Spleen (tissue), 11 donors: Measurements from ENCODE around the gene BZW1. TPM values are rescaled to one million over a fixed set of nuclear protein-coding genes. Genes with fewer than 3 reads are reported as not detected.

Experiments used
- DNase-seq: peaks from one replicate; pipeline ENCODE4 v3.0.0-alpha.2; 2020
- H3K27ac ChIP-seq, 8 donors: fragments of 200-600 bp; sonication (generic) in 7 of 8; 1 replicate in 4 of 8; 2 replicates in 4 of 8; pipeline versions ENCODE4 v1.5.0 to v1.8.0; 2016 to 2021; ENCODE audit warnings: inconsistent platforms in 4 of 8, mild to moderate bottlenecking in 4 of 8, moderate library complexity in 1 of 8
- H3K27me3 ChIP-seq, 7 donors: fragments of 200-600 bp; sonication (generic) in 6 of 7; replicated peaks in 1 of 7; 1 replicate in 4 of 7; 2 replicates in 3 of 7; pipeline versions ENCODE4 v1.5.0 to v1.8.0; 2016 to 2021; ENCODE audit warnings: inconsistent platforms in 3 of 7, mild to moderate bottlenecking in 1 of 7
- H3K36me3 ChIP-seq, 6 donors: fragments of 200-600 bp; sonication (generic) in 5 of 6; 1 replicate in 4 of 6; 2 replicates in 2 of 6; pipeline versions ENCODE4 v1.5.0 to v1.8.0; 2016 to 2021; ENCODE audit warnings: inconsistent platforms in 2 of 6
- H3K4me1 ChIP-seq, 6 donors: fragments of 200-600 bp; sonication (generic) in 5 of 6; 1 replicate in 3 of 6; 2 replicates in 3 of 6; pipeline versions ENCODE4 v1.5.0 to v1.8.0; 2016 to 2021; ENCODE audit warnings: inconsistent platforms in 3 of 6
- H3K4me3 ChIP-seq, 8 donors: fragments of 200-600 bp; sonication (generic) in 7 of 8; 1 replicate in 4 of 8; 2 replicates in 4 of 8; pipeline versions ENCODE4 v1.5.0 to v1.8.0; 2016 to 2021; ENCODE audit warnings: inconsistent platforms in 4 of 8, mild to moderate bottlenecking in 4 of 8, moderate library complexity in 2 of 8
- H3K9me3 ChIP-seq, 8 donors: fragments of 200-600 bp; sonication (generic) in 7 of 8; 1 replicate in 4 of 8; 2 replicates in 4 of 8; pipeline versions ENCODE4 v1.5.0 to v1.8.0; 2016 to 2021; ENCODE audit warnings: inconsistent platforms in 4 of 8
- POLR2A ChIP-seq, 3 donors: fragments of 450-650 bp; IDR thresholded peaks; one replicate each; pipeline ENCODE4 v1.5.1; 2017; ENCODE audit warnings: antibody characterized with exemption in 3 of 3, mild to moderate bottlenecking in 1 of 3
- POLR2AphosphoS5 ChIP-seq, 3 donors: sonication (generic); formaldehyde crosslinking; IDR thresholded peaks; one replicate each; pipeline ENCODE4 v1.5.1; 2017; ENCODE audit warnings: antibody characterized with exemption in 3 of 3
- WGBS, 5 donors: extraction: QIAGEN DNeasy Blood & Tissue Kit in 3 of 5; methylation state at CpG; one replicate each; pipeline versions ENCODE4 v1.1.5 to v1.1.7; 2013 to 2018; 5-methylcytosine and 5-hydroxymethylcytosine counted together
- intact Hi-C: fragments of 100-400 bp; cut with DNase I; formaldehyde crosslinking; loops from one replicate; pipeline ENCODE4 v1.15.0; 2023; ENCODE audit warnings: low total_unique reads
- polyA plus RNA-seq, 3 donors: library from polyadenylated mRNA; stranded (reverse); fragments of 200-250 nt; gene quantifications; one replicate each; pipeline ENCODE4 v1.2.1, GENCODE V29; 2013
- total RNA-seq, 7 donors: library from RNA; depleted of rRNA in 3 of 7; stranded (reverse); fragments of >200 nt in 3 of 7; fragmentation: NEBNext Ultra II Directional in 4 of 7; extraction: Animal tissue kit (Norgen Biotek cat#: 25700) in 4 of 7; gene quantifications; one replicate each; pipeline versions ENCODE4 v1.1.0 to v1.2.1, GENCODE V29; 2016 to 2021
- TF ChIP-seq, protein P1 (sequence below), 11 experiments: fragments of 200-600 bp in 7 of 11; fragments of 450-650 bp in 4 of 11; sonication (generic) in 4 of 11; IDR thresholded peaks in 8 of 11; conservative IDR thresholded peaks in 3 of 11; 1 replicate in 7 of 11; 2 replicates in 4 of 11; pipeline versions ENCODE4 v1.4.0 to v1.8.0; 2016 to 2021; ENCODE audit warnings: antibody characterized with exemption in 11 of 11, inconsistent platforms in 4 of 11, mild to moderate bottlenecking in 1 of 11
- donor health status: healthy with polysubstance abuse.
- donor health status: DM: no; HTN: no; CAD: no; lungs with moderate emphysema.
- donor health status: DM: no; HTN: no; CAD: no.
- donor health status: Bipolar disorder and iron deficiency.
- donor health status: healthy.
- donor health status: DM: no; HTN: no; CAD: no.
- donor health status: DM: yes; HTN: yes; CAD: no.

BZW1 gene
- total and polyA plus RNA-seq, 10 donors = 25.9 to 151 (median 110) TPM

DNA sequence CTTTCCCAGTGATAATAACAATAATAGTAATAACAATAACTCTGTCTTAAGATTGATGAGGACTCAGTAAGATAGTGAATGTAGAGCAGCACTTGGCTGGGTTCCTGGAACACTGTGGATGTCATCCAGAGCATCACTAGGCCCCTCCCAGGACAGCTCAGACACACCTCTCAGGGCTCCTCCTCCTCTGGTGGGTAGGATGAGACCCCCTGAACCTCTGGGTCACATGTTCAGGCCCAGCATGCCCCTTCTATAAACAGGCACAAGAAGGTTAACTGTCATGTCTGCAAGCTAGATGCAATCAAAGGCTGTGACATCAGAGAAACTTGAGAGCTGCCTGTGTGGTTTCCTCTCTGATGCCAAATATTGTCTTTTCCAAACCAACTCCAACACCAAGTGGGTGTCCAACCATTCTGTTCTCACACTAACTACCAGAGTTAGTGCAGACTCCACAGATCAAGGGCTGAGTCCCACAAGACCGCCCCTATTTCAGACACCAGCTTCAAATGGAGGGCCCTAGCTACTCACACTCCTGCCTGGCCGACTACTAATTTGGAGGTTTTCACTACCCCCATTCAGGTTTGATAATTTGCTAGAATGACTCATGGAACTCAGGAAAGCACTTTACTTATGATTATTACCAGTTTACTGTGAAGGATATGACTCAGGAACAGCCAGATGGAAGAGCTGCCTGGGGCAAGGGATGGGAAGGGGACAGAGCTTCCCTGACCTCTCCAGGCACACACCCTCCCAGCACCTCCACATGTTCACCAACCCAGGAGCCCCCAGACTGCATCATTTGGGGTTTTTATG is 46.4 kb upstream of the BZW1 start:
- no peaks in the 10 kb centered on the region for H3K36me3 ChIP-seq
- H3K4me3 ChIP-seq = no peak overlapping the region
- 78 to 91% (median 83%) methylated on average over 2 of the region's 2 CpGs for WGBS, 5 donors
- no peak for DNase-seq
- no peaks in the 10 kb centered on the region for H3K27me3 ChIP-seq
- no peaks in the 10 kb centered on the region for H3K9me3 ChIP-seq
- TF ChIP-seq POLR2A (IDR thresholded peaks at IDR 0.05) (no peak), POLR2AphosphoS5 (IDR thresholded peaks at IDR 0.05) (no peak)
- TF ChIP-seq, protein P1, sequence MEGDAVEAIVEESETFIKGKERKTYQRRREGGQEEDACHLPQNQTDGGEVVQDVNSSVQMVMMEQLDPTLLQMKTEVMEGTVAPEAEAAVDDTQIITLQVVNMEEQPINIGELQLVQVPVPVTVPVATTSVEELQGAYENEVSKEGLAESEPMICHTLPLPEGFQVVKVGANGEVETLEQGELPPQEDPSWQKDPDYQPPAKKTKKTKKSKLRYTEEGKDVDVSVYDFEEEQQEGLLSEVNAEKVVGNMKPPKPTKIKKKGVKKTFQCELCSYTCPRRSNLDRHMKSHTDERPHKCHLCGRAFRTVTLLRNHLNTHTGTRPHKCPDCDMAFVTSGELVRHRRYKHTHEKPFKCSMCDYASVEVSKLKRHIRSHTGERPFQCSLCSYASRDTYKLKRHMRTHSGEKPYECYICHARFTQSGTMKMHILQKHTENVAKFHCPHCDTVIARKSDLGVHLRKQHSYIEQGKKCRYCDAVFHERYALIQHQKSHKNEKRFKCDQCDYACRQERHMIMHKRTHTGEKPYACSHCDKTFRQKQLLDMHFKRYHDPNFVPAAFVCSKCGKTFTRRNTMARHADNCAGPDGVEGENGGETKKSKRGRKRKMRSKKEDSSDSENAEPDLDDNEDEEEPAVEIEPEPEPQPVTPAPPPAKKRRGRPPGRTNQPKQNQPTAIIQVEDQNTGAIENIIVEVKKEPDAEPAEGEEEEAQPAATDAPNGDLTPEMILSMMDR (IDR thresholded peaks at IDR 0.05 in 8 of 11, conservative IDR thresholded peaks at IDR 0.05 in 3 of 11) = no peak
- H3K27ac ChIP-seq = no peak overlapping the region
- intact Hi-C loops = no loop called here
- H3K4me1 ChIP-seq = no peaks in the 10 kb centered on the region

- H3K27me3 ChIP-seq = no peaks in the 10 kb centered on the region
- TF ChIP-seq POLR2A (IDR thresholded peaks at IDR 0.05) = no peak
- no peak for TF ChIP-seq POLR2AphosphoS5 (IDR thresholded peaks at IDR 0.05)
- TF ChIP-seq, protein P1 (IDR thresholded peaks at IDR 0.05 in 8 of 11, conservative IDR thresholded peaks at IDR 0.05 in 3 of 11) = no peak
- H3K4me1 ChIP-seq = no peaks in the 10 kb centered on the region
- no peak overlapping the region for H3K27ac ChIP-seq
- 88 to 98% (median 91%) methylated on average over 8 of the region's 8 CpGs for WGBS, 5 donors
- DNase-seq = no peak
- no peak overlapping the region for H3K4me3 ChIP-seq
- no peaks in the 10 kb centered on the region for H3K36me3 ChIP-seq
- intact Hi-C loops = no loop called here
- H3K9me3 ChIP-seq = no peaks in the 10 kb centered on the region
These were observed 45.6 kb upstream of the BZW1 start for GRCh38 chr2:200765995-200766660.

GRCh38 chr2:200767111-200767885 is 44.4 kb upstream of the BZW1 start:
- 80 to 92% (median 85%) methylated on average over 11 to 12 of the region's 12 CpGs for WGBS, 5 donors
- Histone ChIP-seq H3K4me3 (no peak overlapping the region), H3K9me3 (no peaks in the 10 kb centered on the region), H3K36me3 (no peaks in the 10 kb centered on the region), H3K4me1 (no peaks in the 10 kb centered on the region), H3K27me3 (no peaks in the 10 kb centered on the region), H3K27ac (no peak overlapping the region)
- intact Hi-C loops = no loop called here
- DNase-seq = no peak
- TF ChIP-seq, protein P1 (IDR thresholded peaks at IDR 0.05 in 8 of 11, conservative IDR thresholded peaks at IDR 0.05 in 3 of 11) = no peak
- no peak for TF ChIP-seq POLR2A (IDR thresholded peaks at IDR 0.05)
- TF ChIP-seq POLR2AphosphoS5 (IDR thresholded peaks at IDR 0.05) = no peak
